IMR-90 (cell line): ENCODE results near the gene P2RX3. TPM values are rescaled to one million over a fixed set of nuclear protein-coding genes. Genes with fewer than 3 reads are reported as not detected.

ENCODE experiments used
- ATAC-seq: fragments of 200-7000 bp; cut with Tn5 transposase; 2 replicates; pipeline ENCODE4 v1.9.1; 2020; ENCODE audit warnings: low read depth, mild to moderate bottlenecking, moderate library complexity
- BruUV-seq: library from RNA; stranded (reverse); fragments of 400-500 nt; replicated peaks from 2 replicates; lab custom pipeline; 2021; lab: Mats Ljungman, UMichigan
- CTCF ChIA-PET: fragments of 300-600 bp; formaldehyde crosslinking; extraction: SDS; loops from one replicate; lab custom pipeline; 2021; ENCODE audit warnings: antibody characterized with exemption; lab: Yijun Ruan, JAX
- POLR2A ChIA-PET: fragments of 300-600 bp; sonication (Branson Sonifier 250); formaldehyde crosslinking; loops from one replicate; lab custom pipeline; 2022; ENCODE audit warnings: antibody characterized with exemption; ENCODE audit not compliant: unreplicated experiment; lab: Charles Lee
- DNase-seq: peaks from one replicate; pipeline ENCODE4 v3.0.0; 2013
- H2AFZ ChIP-seq: replicated peaks from 2 replicates; pipeline ENCODE3; 2013; ENCODE audit warnings: low read length, mild to moderate bottlenecking; ENCODE audit not compliant: poor library complexity
- H2AK5ac ChIP-seq: 2 replicates; pipeline ENCODE4 v1.6.1; 2013; ENCODE audit warnings: low read depth, low read length, inconsistent platforms
- H2AK9ac ChIP-seq: replicated peaks from 2 replicates; pipeline ENCODE3; 2013; ENCODE audit warnings: mild to moderate bottlenecking, low read depth, low read length, moderate library complexity; ENCODE audit not compliant: poor library complexity
- H2BK120ac ChIP-seq: 2 replicates; pipeline ENCODE4 v1.6.1; 2013; ENCODE audit warnings: low read depth, low read length, inconsistent platforms
- H2BK15ac ChIP-seq: 3 replicates; pipeline ENCODE4 v1.6.1; 2013; ENCODE audit warnings: low read depth, low read length, inconsistent platforms
- H2BK20ac ChIP-seq: 2 replicates; pipeline ENCODE4 v1.6.1; 2013; ENCODE audit warnings: low read depth, mild to moderate bottlenecking, inconsistent platforms, low read length, moderate library complexity
- H2BK5ac ChIP-seq: 2 replicates; pipeline ENCODE4 v1.6.1; 2013; ENCODE audit warnings: mild to moderate bottlenecking, low read depth, low read length, inconsistent platforms; ENCODE audit not compliant: poor library complexity, severe bottlenecking
- H3K14ac ChIP-seq: replicated peaks from 2 replicates; pipeline ENCODE4 v1.6.1; 2013; ENCODE audit warnings: low read depth, low read length, inconsistent platforms
- H3K18ac ChIP-seq: 2 replicates; pipeline ENCODE4 v1.6.1; 2013; ENCODE audit warnings: low read depth, low read length, control low read depth
- H3K23ac ChIP-seq: 2 replicates; pipeline ENCODE4 v1.6.1; 2013; ENCODE audit warnings: low read depth, low read length, inconsistent platforms
- H3K27ac ChIP-seq: 2 replicates; pipeline ENCODE4 v1.5.1; 2013; ENCODE audit warnings: mild to moderate bottlenecking, control low read depth, low read length; ENCODE audit not compliant: insufficient read depth
- H3K27me3 ChIP-seq: 2 replicates; pipeline ENCODE4 v1.6.1; 2013; ENCODE audit warnings: low read length; ENCODE audit not compliant: control insufficient read depth, insufficient read depth
- H3K36me3 ChIP-seq: 2 replicates; pipeline ENCODE4 v1.6.1; 2013; ENCODE audit warnings: low read length, mixed read lengths; ENCODE audit not compliant: control insufficient read depth, insufficient read depth
- H3K4ac ChIP-seq: 2 replicates; pipeline ENCODE4 v1.6.1; 2013; ENCODE audit warnings: low read depth, low read length, inconsistent platforms
- H3K4me1 ChIP-seq: 2 replicates; pipeline ENCODE4 v1.6.1; 2013; ENCODE audit warnings: low read length, mixed read lengths; ENCODE audit not compliant: control insufficient read depth, insufficient read depth
- H3K4me2 ChIP-seq: 2 replicates; pipeline ENCODE4 v1.6.1; 2013; ENCODE audit warnings: low read depth, mild to moderate bottlenecking, control low read depth, low read length, moderate library complexity
- H3K4me3 ChIP-seq: 2 replicates; pipeline ENCODE4 v1.5.1; 2013; ENCODE audit warnings: low read depth, mild to moderate bottlenecking, control low read depth, low read length, moderate library complexity; ENCODE audit not compliant: insufficient read depth
- H3K56ac ChIP-seq: 2 replicates; pipeline ENCODE4 v1.6.1; 2013; ENCODE audit warnings: low read length, inconsistent platforms; ENCODE audit not compliant: insufficient read depth; ENCODE audit errors: extremely low read depth
- H3K79me1 ChIP-seq, 2 experiments: 2 replicates each; pipeline ENCODE4 v1.6.1; 2013; ENCODE audit warnings: low read length in 2 of 2, inconsistent platforms in 1 of 2, low read depth in 1 of 2
- H3K9ac ChIP-seq: 2 replicates; pipeline ENCODE4 v1.6.1; 2013; ENCODE audit warnings: low read depth, low read length, control low read depth
- H3K9me1 ChIP-seq: 2 replicates; pipeline ENCODE4 v1.6.1; 2013; ENCODE audit warnings: low read length, inconsistent platforms; ENCODE audit not compliant: insufficient read depth
- H3K9me3 ChIP-seq: 2 replicates; pipeline ENCODE4 v1.6.1; 2013; ENCODE audit warnings: low read length; ENCODE audit not compliant: control insufficient read depth, insufficient read depth
- H4K20me1 ChIP-seq: 2 replicates; pipeline ENCODE4 v1.6.1; 2013; ENCODE audit warnings: low read length, inconsistent platforms; ENCODE audit not compliant: insufficient read depth
- H4K5ac ChIP-seq: 2 replicates; pipeline ENCODE4 v1.6.1; 2013; ENCODE audit warnings: mild to moderate bottlenecking, low read depth, low read length, control low read depth
- H4K8ac ChIP-seq, 2 experiments: 2 replicates each; pipeline ENCODE4 v1.6.1; 2013; ENCODE audit warnings: low read depth in 2 of 2, low read length in 2 of 2, control low read depth in 1 of 2, inconsistent platforms in 1 of 2
- H4K91ac ChIP-seq: 2 replicates; pipeline ENCODE4 v1.6.1; 2013; ENCODE audit warnings: low read depth, low read length, inconsistent platforms; ENCODE audit not compliant: insufficient read depth
- MAZ ChIP-seq: IDR thresholded peaks from 2 replicates; pipeline ENCODE4 v1.6.1; 2012; ENCODE audit warnings: low read depth, mild to moderate bottlenecking, low read length, improper control_type of control experiment, moderate library complexity, borderline replicate concordance
- RCOR1 ChIP-seq: IDR thresholded peaks from 2 replicates; pipeline ENCODE4 v1.6.1; 2012; ENCODE audit warnings: mild to moderate bottlenecking, low read length, improper control_type of control experiment; ENCODE audit not compliant: insufficient replicate concordance
- WGBS, 2 experiments: methylation state at CpG; one replicate each; pipeline versions ENCODE4 v1.1.5 to v1.1.7; 2013; ENCODE audit warnings: missing lambda C conversion rate in 2 of 2; ENCODE audit not compliant: insufficient read length in 1 of 2; ENCODE audit errors: extremely low coverage in 2 of 2; 5-methylcytosine and 5-hydroxymethylcytosine counted together
- dilution Hi-C: fragments of 300-500 bp; cut with HindIII; formaldehyde crosslinking; loops from one replicate; pipeline ENCODE4 v1.14.3; 2018; ENCODE audit warnings: low sequenced_read_pairs; ENCODE audit not compliant: unreplicated experiment
- in situ Hi-C: fragments of 300-500 bp; cut with MboI; formaldehyde crosslinking; loops from 3 replicates; pipeline ENCODE4 v1.14.3; 2019; ENCODE audit warnings: low sequenced_read_pairs, inconsistent platforms, mixed read lengths
- intact Hi-C: fragments of 100-400 bp; cut with micrococcal nuclease; formaldehyde crosslinking; loops from 2 replicates; pipeline ENCODE4 v1.10.0; 2022
- polyA plus RNA-seq, 3 experiments: library from polyadenylated mRNA; depleted of rRNA; stranded (reverse); fragments of >200 nt; gene quantifications; 2 replicates each; pipeline ENCODE4 v1.2.3, GENCODE V29; 2012; ENCODE audit warnings: low replicate concordance in 1 of 3
- total RNA-seq: library from RNA; depleted of rRNA; stranded (reverse); fragments of >200 nt; gene quantifications from 2 replicates; pipeline ENCODE4 v1.2.3, GENCODE V29; 2012
- TF ChIP-seq, protein P1 (sequence below): fragments of 150-350 bp; IDR thresholded peaks from 2 replicates; pipeline ENCODE4 v1.6.1; 2017; ENCODE audit warnings: mild to moderate bottlenecking, antibody characterized with exemption, low read length, low read depth
- TF ChIP-seq, protein P2 (sequence below): conservative IDR thresholded peaks from 2 replicates; pipeline ENCODE4 v1.5.1; 2012; ENCODE audit warnings: mild to moderate bottlenecking, low read depth, low read length, improper control_type of control experiment

P2RX3 gene
- total and polyA plus RNA-seq, 2 of the 4 experiments (the other 2 are of a cell fraction) = not detected

DNA sequence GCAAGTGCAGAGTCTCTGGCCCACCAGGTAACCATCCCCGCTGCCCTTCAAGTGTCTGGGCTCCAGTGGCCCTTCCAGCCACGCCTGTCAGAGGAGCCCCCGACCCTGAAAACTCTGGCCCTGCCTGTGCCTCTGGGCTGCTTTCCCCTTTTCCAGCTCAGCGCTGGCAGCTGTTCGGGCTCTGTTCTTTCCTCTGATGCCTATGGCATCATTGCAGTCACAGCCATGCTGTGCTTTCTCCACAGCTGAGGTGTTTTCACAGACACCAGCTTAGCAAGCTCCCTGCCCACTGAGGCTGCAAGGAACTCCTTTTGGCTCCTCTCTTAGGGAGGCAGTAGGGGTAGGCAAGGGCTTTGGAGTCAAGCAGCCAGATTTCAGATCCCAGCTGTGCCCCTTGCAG lies 21.2 kb downstream of the P2RX3 start:
- Histone ChIP-seq H3K9me1 (no peaks in the 10 kb centered on the region), H4K8ac (no peak overlapping the region), H3K9me3 (peaks cover 3% of the 10 kb centered on the region; the same call in 1 of the 2 replicates), H3K27me3 (peaks cover 39% of the 10 kb centered on the region), H2AFZ (no peak overlapping the region), H2BK5ac (no peak overlapping the region), H3K14ac (no peak overlapping the region), H3K9ac (no peak overlapping the region), H4K20me1 (no peaks in the 10 kb centered on the region), H3K4me3 (no peak overlapping the region), H2BK120ac (no peak overlapping the region), H3K4ac (no peak overlapping the region), H2BK15ac (no peak overlapping the region), H3K4me2 (no peak overlapping the region), H4K91ac (no peak overlapping the region), H2AK5ac (no peak overlapping the region), H3K36me3 (no peaks in the 10 kb centered on the region), H2BK20ac (no peak overlapping the region), H3K27ac (no peak overlapping the region), H3K23ac (no peak overlapping the region), H3K4me1 (no peaks in the 10 kb centered on the region), H3K79me1 (no peaks in the 10 kb centered on the region), H3K56ac (no peak overlapping the region), H2AK9ac (no peak overlapping the region), H3K18ac (no peak overlapping the region), H4K5ac (no peak overlapping the region)
- ChIA-PET POLR2A (no interaction called here), CTCF (no interaction called here)
- no TSS peak for BruUV-seq
- ATAC-seq = no peak
- WGBS, 2 experiments = 69% methylated on average over 4 of the region's 5 CpGs; no CpG with 5 or more reads in 1 of the 2 experiments
- in situ Hi-C loops (loop anchor here (25.0 kb wide), 1 partner anchor 522 kb away; no protein-coding TSS in a partner anchor), dilution Hi-C loops (no loop called here), intact Hi-C loops (no loop called here)
- no peak for DNase-seq
- TF ChIP-seq, protein P1, sequence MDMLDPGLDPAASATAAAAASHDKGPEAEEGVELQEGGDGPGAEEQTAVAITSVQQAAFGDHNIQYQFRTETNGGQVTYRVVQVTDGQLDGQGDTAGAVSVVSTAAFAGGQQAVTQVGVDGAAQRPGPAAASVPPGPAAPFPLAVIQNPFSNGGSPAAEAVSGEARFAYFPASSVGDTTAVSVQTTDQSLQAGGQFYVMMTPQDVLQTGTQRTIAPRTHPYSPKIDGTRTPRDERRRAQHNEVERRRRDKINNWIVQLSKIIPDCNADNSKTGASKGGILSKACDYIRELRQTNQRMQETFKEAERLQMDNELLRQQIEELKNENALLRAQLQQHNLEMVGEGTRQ = no peak
- TF ChIP-seq MAZ (no peak), RCOR1 (no peak)
- TF ChIP-seq, protein P2, sequence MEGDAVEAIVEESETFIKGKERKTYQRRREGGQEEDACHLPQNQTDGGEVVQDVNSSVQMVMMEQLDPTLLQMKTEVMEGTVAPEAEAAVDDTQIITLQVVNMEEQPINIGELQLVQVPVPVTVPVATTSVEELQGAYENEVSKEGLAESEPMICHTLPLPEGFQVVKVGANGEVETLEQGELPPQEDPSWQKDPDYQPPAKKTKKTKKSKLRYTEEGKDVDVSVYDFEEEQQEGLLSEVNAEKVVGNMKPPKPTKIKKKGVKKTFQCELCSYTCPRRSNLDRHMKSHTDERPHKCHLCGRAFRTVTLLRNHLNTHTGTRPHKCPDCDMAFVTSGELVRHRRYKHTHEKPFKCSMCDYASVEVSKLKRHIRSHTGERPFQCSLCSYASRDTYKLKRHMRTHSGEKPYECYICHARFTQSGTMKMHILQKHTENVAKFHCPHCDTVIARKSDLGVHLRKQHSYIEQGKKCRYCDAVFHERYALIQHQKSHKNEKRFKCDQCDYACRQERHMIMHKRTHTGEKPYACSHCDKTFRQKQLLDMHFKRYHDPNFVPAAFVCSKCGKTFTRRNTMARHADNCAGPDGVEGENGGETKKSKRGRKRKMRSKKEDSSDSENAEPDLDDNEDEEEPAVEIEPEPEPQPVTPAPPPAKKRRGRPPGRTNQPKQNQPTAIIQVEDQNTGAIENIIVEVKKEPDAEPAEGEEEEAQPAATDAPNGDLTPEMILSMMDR = no peak
